Measurements from ENCODE around the gene NTRK1.

- TF ChIP-seq ZZZ3 (CRISPR knock-in tag; IDR thresholded peaks at IDR 0.05; ENCODE audit: borderline replicate concordance), result no peak
- TF ChIP-seq ZBTB1 (CRISPR knock-in tag; IDR thresholded peaks at IDR 0.05; ENCODE audit: borderline replicate concordance), result no peak
- no peak for TF ChIP-seq ARNTL (CRISPR knock-in tag; IDR thresholded peaks at IDR 0.05)
- no peak for TF ChIP-seq SP1 (IDR thresholded peaks at IDR 0.05)
- TF ChIP-seq SP1 (CRISPR knock-in tag; IDR thresholded peaks at IDR 0.05), result no peak
- TF ChIP-seq NR2F6 (IDR thresholded peaks at IDR 0.05), result no peak
- no peak for TF ChIP-seq NR2F6 (CRISPR knock-in tag; IDR thresholded peaks at IDR 0.05)
- no peak for TF ChIP-seq EZH2 (conservative IDR thresholded peaks at IDR 0.05; ENCODE audit: low read depth, low read length)
- TF ChIP-seq RFX5 (IDR thresholded peaks at IDR 0.05; ENCODE audit: low read depth, low read length), result no peak
- TF ChIP-seq CTCF (CRISPR knock-in tag; IDR thresholded peaks at IDR 0.05), result no peak
- TF ChIP-seq ZBTB40 (IDR thresholded peaks at IDR 0.05), result no peak
- no peak for TF ChIP-seq ZBTB40 (CRISPR knock-in tag; IDR thresholded peaks at IDR 0.05)
- no peak for TF ChIP-seq ZNF143 (CRISPR knock-in tag; IDR thresholded peaks at IDR 0.05)
- no peak for TF ChIP-seq KDM5B (CRISPR knock-in tag; IDR thresholded peaks at IDR 0.05; ENCODE audit: borderline replicate concordance)
- TF ChIP-seq RFX1 (IDR thresholded peaks at IDR 0.05), result no peak
- no peak for TF ChIP-seq ZNF703 (CRISPR knock-in tag; IDR thresholded peaks at IDR 0.05; ENCODE audit: borderline replicate concordance)
Measured at GRCh38 chr1:156849151-156849496, 11.5 kb upstream of the NTRK1 start.

All from HepG2 (cell line).